ENCODE data around the gene CENPC. TPM values are rescaled to one million over a fixed set of nuclear protein-coding genes. Genes with fewer than 3 reads are reported as not detected.

CENPC gene
- total RNA-seq, 4 donors from 2014 or later = 18.9 to 39.6 (median 24.0) TPM

- WGBS, 2 donors = 44 to 52% methylated on average over 8 of the region's 8 CpGs
- no peak for DNase-seq (ENCODE audit: low spot score in 2 of 2)
- intact Hi-C loops (cut with DNase I; ENCODE audit: low total_unique reads) = no loop called here
- TF ChIP-seq POLR2A (IDR thresholded peaks at IDR 0.05) (no peak), CTCF (IDR thresholded peaks at IDR 0.05) (no peak)
- no peak overlapping the region for H3K4me3 ChIP-seq (ENCODE audit: low read depth, poor library complexity, severe bottlenecking)
Measured at GRCh38 chr4:67581208-67581857, 36.0 kb upstream of the CENPC start.

- intact Hi-C loops (cut with DNase I; ENCODE audit: low total_unique reads) = no loop called here
- H3K4me3 ChIP-seq (ENCODE audit: low read depth, poor library complexity, severe bottlenecking) = no peak overlapping the region
- TF ChIP-seq POLR2A (IDR thresholded peaks at IDR 0.05) (no peak), CTCF (IDR thresholded peaks at IDR 0.05) (no peak)
- WGBS, 2 donors = 71 to 73% methylated on average over 3 of the region's 3 CpGs
- DNase-seq (ENCODE audit: low spot score in 2 of 2) = no peak
Measured at GRCh38 chr4:67580577-67580976, 35.3 kb upstream of the CENPC start.

GRCh38 chr4:67576538-67576937 is 31.2 kb upstream of the CENPC start:
- no peak overlapping the region for H3K4me3 ChIP-seq (ENCODE audit: low read depth, poor library complexity, severe bottlenecking)
- TF ChIP-seq CTCF (IDR thresholded peaks at IDR 0.05) = no peak
- no peak for TF ChIP-seq POLR2A (IDR thresholded peaks at IDR 0.05)
- intact Hi-C loops (cut with DNase I; ENCODE audit: low total_unique reads) = no loop called here
- WGBS, 2 donors = 96 to 97% methylated on average over 1 of the region's 1 CpG
- DNase-seq (ENCODE audit: low spot score in 2 of 2) = no peak

GRCh38 chr4:67576059-67576466 is 30.8 kb upstream of the CENPC start:
- no peak for DNase-seq (ENCODE audit: low spot score in 2 of 2)
- TF ChIP-seq POLR2A (IDR thresholded peaks at IDR 0.05) = no peak
- no peak for TF ChIP-seq CTCF (IDR thresholded peaks at IDR 0.05)
- WGBS, 2 donors = 83 to 84% methylated on average over 4 of the region's 4 CpGs
- intact Hi-C loops (cut with DNase I; ENCODE audit: low total_unique reads) = no loop called here
- no peak overlapping the region for H3K4me3 ChIP-seq (ENCODE audit: low read depth, poor library complexity, severe bottlenecking)

GRCh38 chr4:67575232-67576058 is 30.1 kb upstream of the CENPC start:
- 80% methylated on average over 13 of the region's 13 CpGs for WGBS, 2 donors
- H3K4me3 ChIP-seq (ENCODE audit: low read depth, poor library complexity, severe bottlenecking) = no peak overlapping the region
- TF ChIP-seq POLR2A (IDR thresholded peaks at IDR 0.05) (no peak), CTCF (IDR thresholded peaks at IDR 0.05) (no peak)
- intact Hi-C loops (cut with DNase I; ENCODE audit: low total_unique reads) = no loop called here
- DNase-seq (ENCODE audit: low spot score in 2 of 2) = no peak

All from lower leg skin (tissue), 4 donors.